HL-60 (cell line): ENCODE results near the gene U2AF2.

ENCODE experiments used
- CTCF ChIP-seq: IDR thresholded peaks from one replicate; pipeline ENCODE4 v1.5.1; 2011; ENCODE audit warnings: low read length, control low read depth, inconsistent platforms; ENCODE audit not compliant: insufficient read depth
- POLR2AphosphoS5 ChIP-seq: IDR thresholded peaks from 2 replicates; pipeline ENCODE4 v1.6.1; 2012; ENCODE audit warnings: low read depth
- REST ChIP-seq: IDR thresholded peaks from 2 replicates; pipeline ENCODE4 v1.6.1; 2012; ENCODE audit warnings: low read depth; ENCODE audit not compliant: insufficient replicate concordance
- SPI1 ChIP-seq: IDR thresholded peaks from 2 replicates; pipeline ENCODE4 v1.6.1; 2012; ENCODE audit warnings: low read depth, mild to moderate bottlenecking, borderline replicate concordance

- TF ChIP-seq CTCF (no peak), POLR2AphosphoS5 (peak; percentile 91), REST (no peak), SPI1 (peak; percentile 46; the same call in 1 of the 2 replicates)
Observed at GRCh38 chr19:55674841-55675660, 20.2 kb downstream of the U2AF2 start, which contains the start of gene EPN1.
